K562 (cell line): ENCODE measurements around the gene MAP2K3. TPM values are rescaled to one million over a fixed set of nuclear protein-coding genes. Genes with fewer than 3 reads are reported as not detected.
A peak's percentile ranks its signal among the peaks of the same experiment; 100 is the strongest.

Source experiments
- ATAC-seq: fragments of 200-7000 bp; cut with Tn5 transposase; 3 replicates; pipeline ENCODE4 v1.9.1; 2020; ENCODE audit warnings: moderate library complexity
- BruUV-seq: library from RNA; stranded (reverse); fragments of 400-500 nt; replicated peaks from 2 replicates; lab custom pipeline; 2021; lab: Mats Ljungman, UMichigan
- CTCF ChIA-PET: fragments of 300-600 bp; formaldehyde crosslinking; extraction: SDS; loops from one replicate; lab custom pipeline; 2021; ENCODE audit warnings: low intra/inter-chr PET ratio; lab: Yijun Ruan, JAX
- POLR2A ChIA-PET: fragments of 300-600, 350-650 bp; sonication (Branson Sonifier 250); formaldehyde crosslinking; extraction: SDS; loops from one replicate; lab custom pipeline; 2021; ENCODE audit warnings: antibody characterized with exemption, inconsistent platforms; lab: Yijun Ruan, JAX
- DNase-seq, 4 experiments: peaks; one replicate each; pipeline versions ENCODE4 v3.0.0 to v3.0.0-alpha.2; 2011 to 2018; ENCODE audit warnings: low spot score in 3 of 4, mixed read lengths in 3 of 4; ENCODE audit errors: extremely low read depth in 1 of 4
- FAIRE-seq: peaks from 2 replicates; lab custom pipeline; 2011; peaks lifted over from hg19 to GRCh38; lab: Jason Lieb, UNC
- H2AFZ ChIP-seq: 2 replicates; pipeline ENCODE4 v1.6.0; 2011; ENCODE audit warnings: low read depth, low read length, control low read depth, inconsistent platforms
- H3K27ac ChIP-seq: fragments of 200-600 bp; 3 replicates; pipeline ENCODE4 v1.8.0; 2011; ENCODE audit warnings: low read depth, mild to moderate bottlenecking, control low read depth, inconsistent platforms, low read length, moderate library complexity, mixed read lengths; ENCODE audit errors: extremely low read depth
- H3K27me3 ChIP-seq, 2 experiments: fragments of 300-600 bp in 1 of 2; 2 replicates in 1 of 2; 3 replicates in 1 of 2; pipeline versions ENCODE4 v1.6.0 to v1.8.0; 2011; ENCODE audit warnings: inconsistent platforms in 2 of 2, low read length in 2 of 2, mild to moderate bottlenecking in 1 of 2, mixed read lengths in 1 of 2, moderate library complexity in 1 of 2; ENCODE audit not compliant: control insufficient read depth in 2 of 2, insufficient read depth in 2 of 2
- H3K36me3 ChIP-seq: fragments of 300-600 bp; 3 replicates; pipeline ENCODE4 v1.8.0; 2011; ENCODE audit warnings: mild to moderate bottlenecking, low read length, inconsistent platforms; ENCODE audit not compliant: control insufficient read depth, insufficient read depth
- H3K4me1 ChIP-seq, 2 experiments: fragments of 200-600 bp in 1 of 2; replicated peaks in 1 of 2; 2 replicates in 1 of 2; 3 replicates in 1 of 2; pipeline versions ENCODE4 v1.5.1 to v1.8.0; 2011; ENCODE audit warnings: inconsistent platforms in 2 of 2, low read length in 2 of 2, mild to moderate bottlenecking in 1 of 2, mixed read lengths in 1 of 2, moderate library complexity in 1 of 2; ENCODE audit not compliant: control insufficient read depth in 2 of 2, insufficient read depth in 2 of 2
- H3K4me2 ChIP-seq: 2 replicates; pipeline ENCODE4 v1.6.1; 2011; ENCODE audit warnings: low read length, control low read depth, inconsistent platforms, mixed read lengths; ENCODE audit not compliant: insufficient read depth
- H3K4me3 ChIP-seq: fragments of 200-600 bp; sonication (generic), shearing (Covaris generic); 2 replicates; pipeline ENCODE4 v1.5.1; 2016; ENCODE audit warnings: control low read depth, inconsistent platforms
- H3K79me2 ChIP-seq: fragments of 200-600 bp; 3 replicates; pipeline ENCODE4 v1.8.0; 2011; ENCODE audit warnings: low read length, inconsistent platforms; ENCODE audit not compliant: control insufficient read depth, insufficient read depth
- H3K9ac ChIP-seq, 2 experiments: 2 replicates each; pipeline versions ENCODE4 v1.6.0 to v1.6.1; 2011; ENCODE audit warnings: low read depth in 2 of 2, low read length in 2 of 2, control low read depth in 1 of 2, inconsistent platforms in 1 of 2, mild to moderate bottlenecking in 1 of 2, mixed read lengths in 1 of 2; ENCODE audit not compliant: insufficient read depth in 1 of 2
- H3K9me1 ChIP-seq: one replicate; pipeline ENCODE4 v1.6.0; 2011; ENCODE audit warnings: inconsistent platforms, mild to moderate bottlenecking, low read length, moderate library complexity; ENCODE audit not compliant: control insufficient read depth, insufficient read depth
- H3K9me3 ChIP-seq: replicated peaks from 2 replicates; pipeline ENCODE4 v1.5.1; 2011; ENCODE audit warnings: low read depth, low read length, inconsistent platforms; ENCODE audit not compliant: control insufficient read depth, insufficient read depth
- H4K20me1 ChIP-seq: replicated peaks from 2 replicates; pipeline ENCODE4 v1.6.1; 2011; ENCODE audit warnings: low read length, inconsistent platforms, mixed read lengths; ENCODE audit not compliant: control insufficient read depth, insufficient read depth
- CXXC5 ChIP-seq: fragments of 250-450 bp; sonication (Bioruptor Pico); IDR thresholded peaks from 2 replicates; pipeline ENCODE4 v1.8.0; 2022; ENCODE audit warnings: inconsistent platforms, mild to moderate bottlenecking, moderate library complexity
- ZFP36 ChIP-seq: fragments of 150-350 bp; IDR thresholded peaks from 2 replicates; pipeline ENCODE4 v1.6.1; 2018; ENCODE audit warnings: low read length, low read depth; ENCODE audit not compliant: partially characterized antibody
- ZNF436 ChIP-seq: fragments of 250-450, 450-650 bp; sonication (Bioruptor Pico); formaldehyde crosslinking; IDR thresholded peaks from 2 replicates; pipeline ENCODE4 v1.7.0; 2020; ENCODE audit warnings: mild to moderate bottlenecking
- WGBS: fragments of 100-300 bp; shearing (Covaris generic); methylation state at CpG from one replicate; pipeline ENCODE4 v1.1.6; 2016; ENCODE audit warnings: low coverage, mixed read lengths; ENCODE audit not compliant: insufficient coverage; ENCODE audit errors: missing lambda C conversion rate; 5-methylcytosine and 5-hydroxymethylcytosine counted together
- in situ Hi-C: fragments of 300-500 bp; cut with MboI; formaldehyde crosslinking; loops from 4 replicates; pipeline ENCODE4 v1.15.0; 2018; ENCODE audit warnings: inconsistent platforms, mixed read lengths
- intact Hi-C: fragments of 100-400 bp; cut with micrococcal nuclease; formaldehyde crosslinking; loops from 2 replicates; pipeline ENCODE4 v1.14.2; 2022
- polyA plus RNA-seq, 8 experiments: library from polyadenylated mRNA; depleted of rRNA in 4 of 8; stranded (reverse) in 5 of 8; unstranded in 3 of 8; fragments of >200 nt; fragmentation: Nextera tagmentation in 2 of 8; fragmentation: Illumina TruSeq in 1 of 8; extraction: Ambion mirVana in 2 of 8; extraction: Trizol in 1 of 8; gene quantifications; 2 replicates each; pipeline versions ENCODE4 v1.2.1 to v1.2.3, GENCODE V29; 2011 to 2014; ENCODE audit warnings: inconsistent platforms in 1 of 8, missing spikeins in 1 of 8
- total RNA-seq, 7 experiments: library from RNA; depleted of rRNA in 6 of 7; stranded (reverse); fragments of >200 nt in 6 of 7; fragmentation: Illumina TruSeq in 2 of 7; extraction: Trizol in 2 of 7; gene quantifications; 2 replicates each; pipeline versions ENCODE4 v1.2.1 to v1.2.3, GENCODE V29; 2011 to 2021; ENCODE audit warnings: low replicate concordance in 1 of 7

MAP2K3 gene
- total and polyA plus RNA-seq, 9 of the 15 experiments (the other 6 are each of a cell fraction or from before 2014, with no cell fraction given), result 0.18 to 14.8 (median 3.5) TPM

GRCh38 chr17:21300601-21301571, 16.4 kb downstream of the MAP2K3 start:
- in situ Hi-C loops (no loop called here), intact Hi-C loops (no loop called here)
- H3K36me3 ChIP-seq, result peaks cover 16% of the 10 kb centered on the region; the same call in 2 of the 3 replicates
- H3K4me1 ChIP-seq, result peaks cover 0 to 28% of the 10 kb centered on the region in 2 experiments; a peak in 4 of 5 replicates
- H3K9me3 ChIP-seq, result no peaks in the 10 kb centered on the region
- H3K27me3 ChIP-seq, result no peaks in the 10 kb centered on the region
- peak; percentile 45; the same call in 1 of the 2 replicates for TF ChIP-seq ZNF436 (CRISPR knock-in tag)
- peak; percentile 92 for TF ChIP-seq ZFP36
- TF ChIP-seq CXXC5, result no peak
- ChIA-PET POLR2A (interaction anchor here (0.8 kb wide), 1 partner anchor 170 kb away, joined by 3 read pairs; no protein-coding TSS in a partner anchor), CTCF (no interaction called here)
- no peak overlapping the region for H3K4me3 ChIP-seq
- no peak overlapping the region for H2AFZ ChIP-seq
- no peak overlapping the region for H3K4me2 ChIP-seq
- no peak overlapping the region for H3K9ac ChIP-seq
- ATAC-seq, result no peak
- no peak overlapping the region for H3K27ac ChIP-seq
- no peaks in the 10 kb centered on the region for H3K79me2 ChIP-seq
- DNase-seq, result peak in 1 of 4 experiments; percentile 10
- H4K20me1 ChIP-seq, result peaks cover 7% of the 10 kb centered on the region; the same call in 1 of the 2 replicates
- WGBS, result 44% methylated on average over 31 of the region's 31 CpGs
- FAIRE-seq, result no peak
- BruUV-seq, result no TSS peak
- peaks cover 3% of the 10 kb centered on the region for H3K9me1 ChIP-seq
